H9 (cell line): Measurements from ENCODE around the gene IDUA. TPM values are rescaled to one million over a fixed set of nuclear protein-coding genes. Genes with fewer than 3 reads are reported as not detected.
A peak's percentile ranks its signal among the peaks of the same experiment; 100 is the strongest.

Experiments used
- DNase-seq: peaks from one replicate; pipeline ENCODE4 v3.0.0-alpha.2; 2017
- H2AFZ ChIP-seq: one replicate; pipeline ENCODE4 v1.6.1; 2013; ENCODE audit warnings: mild to moderate bottlenecking, low read length, control low read depth, moderate library complexity
- H2AK5ac ChIP-seq: 2 replicates; pipeline ENCODE4 v1.6.1; 2013; ENCODE audit warnings: low read length, control low read depth, mixed read lengths; ENCODE audit not compliant: insufficient read length
- H2BK120ac ChIP-seq: one replicate; pipeline ENCODE4 v1.6.1; 2013; ENCODE audit warnings: low read depth, mild to moderate bottlenecking, low read length, control low read depth, inconsistent platforms; ENCODE audit not compliant: poor library complexity, severe bottlenecking
- H2BK12ac ChIP-seq: 2 replicates; pipeline ENCODE4 v1.6.1; 2013; ENCODE audit warnings: low read length, control low read depth, mixed read lengths, low read depth; ENCODE audit not compliant: insufficient read length
- H2BK15ac ChIP-seq: 2 replicates; pipeline ENCODE4 v1.6.1; 2013; ENCODE audit warnings: low read depth, low read length, control low read depth
- H2BK20ac ChIP-seq: one replicate; pipeline ENCODE4 v1.6.1; 2013; ENCODE audit warnings: low read depth, mild to moderate bottlenecking, low read length, control low read depth, inconsistent platforms; ENCODE audit not compliant: poor library complexity, severe bottlenecking
- H2BK5ac ChIP-seq: 2 replicates; pipeline ENCODE4 v1.6.1; 2013; ENCODE audit warnings: low read length, control low read depth, mixed read lengths; ENCODE audit not compliant: insufficient read length
- H3K14ac ChIP-seq: 2 replicates; pipeline ENCODE4 v1.6.1; 2013; ENCODE audit warnings: low read length, control low read depth; ENCODE audit not compliant: insufficient read depth
- H3K18ac ChIP-seq: 2 replicates; pipeline ENCODE4 v1.6.1; 2013; ENCODE audit warnings: low read depth, mild to moderate bottlenecking, mixed read lengths, low read length, control low read depth; ENCODE audit not compliant: insufficient read length
- H3K23ac ChIP-seq: 2 replicates; pipeline ENCODE4 v1.6.1; 2013; ENCODE audit warnings: low read length, control low read depth, mixed read lengths, low read depth; ENCODE audit not compliant: insufficient read length
- H3K23me2 ChIP-seq: 2 replicates; pipeline ENCODE4 v1.6.1; 2013; ENCODE audit warnings: low read depth, mild to moderate bottlenecking, mixed read lengths, low read length, control low read depth; ENCODE audit not compliant: insufficient read length, poor library complexity, severe bottlenecking
- H3K27ac ChIP-seq: 2 replicates; pipeline ENCODE4 v1.5.1; 2013; ENCODE audit warnings: low read length, control low read depth, mixed read lengths, low read depth; ENCODE audit not compliant: insufficient read length
- H3K27me3 ChIP-seq: 2 replicates; pipeline ENCODE4 v1.6.1; 2013; ENCODE audit warnings: low read length, control low read depth, inconsistent platforms; ENCODE audit not compliant: insufficient read depth
- H3K4ac ChIP-seq: 2 replicates; pipeline ENCODE4 v1.6.1; 2013; ENCODE audit warnings: low read depth, mild to moderate bottlenecking, control low read depth, inconsistent platforms, low read length, moderate library complexity
- H3K4me1 ChIP-seq: 2 replicates; pipeline ENCODE4 v1.6.1; 2013; ENCODE audit warnings: low read length, control low read depth, inconsistent platforms; ENCODE audit not compliant: insufficient read depth
- H3K4me2 ChIP-seq: 2 replicates; pipeline ENCODE4 v1.6.1; 2013; ENCODE audit warnings: low read length, control low read depth, mixed read lengths; ENCODE audit not compliant: insufficient read length, insufficient read depth
- H3K56ac ChIP-seq: 2 replicates; pipeline ENCODE4 v1.6.1; 2013; ENCODE audit warnings: low read depth, mild to moderate bottlenecking, mixed read lengths, low read length, control low read depth; ENCODE audit not compliant: insufficient read length
- H3K79me1 ChIP-seq: 2 replicates; pipeline ENCODE4 v1.6.1; 2013; ENCODE audit warnings: low read depth, mild to moderate bottlenecking, moderate library complexity, low read length, control low read depth, inconsistent platforms; ENCODE audit not compliant: insufficient read depth, poor library complexity, severe bottlenecking
- H3K79me2 ChIP-seq: 2 replicates; pipeline ENCODE4 v1.6.1; 2013; ENCODE audit warnings: low read length, control low read depth, inconsistent platforms; ENCODE audit not compliant: insufficient read depth
- H3K9ac ChIP-seq: 2 replicates; pipeline ENCODE4 v1.6.1; 2013; ENCODE audit warnings: low read length, control low read depth, mixed read lengths; ENCODE audit not compliant: insufficient read length; ENCODE audit errors: extremely low read depth
- H3K9me3 ChIP-seq: one replicate; pipeline ENCODE4 v1.6.1; 2013; ENCODE audit warnings: low read depth, low read length, inconsistent platforms; ENCODE audit not compliant: control insufficient read depth
- H3T11ph ChIP-seq: one replicate; pipeline ENCODE4 v1.6.1; 2013; ENCODE audit warnings: mild to moderate bottlenecking, low read length, control low read depth, inconsistent platforms
- H4K20me1 ChIP-seq: one replicate; pipeline ENCODE4 v1.6.1; 2013; ENCODE audit not compliant: control insufficient read depth, insufficient read length, insufficient read depth
- H4K5ac ChIP-seq: 2 replicates; pipeline ENCODE4 v1.6.1; 2013; ENCODE audit warnings: low read depth, mild to moderate bottlenecking, mixed read lengths, low read length, control low read depth; ENCODE audit not compliant: insufficient read length
- H4K8ac ChIP-seq: replicated peaks from 2 replicates; pipeline ENCODE4 v1.6.1; 2013; ENCODE audit warnings: low read length, control low read depth, mixed read lengths, low read depth; ENCODE audit not compliant: insufficient read length
- H4K91ac ChIP-seq: 2 replicates; pipeline ENCODE4 v1.6.1; 2013; ENCODE audit warnings: low read depth, mild to moderate bottlenecking, moderate library complexity, mixed read lengths, low read length, control low read depth; ENCODE audit not compliant: insufficient read length
- H3K27ac Mint-ChIP-seq, 3 experiments: 2 replicates in 2 of 3; 3 replicates in 1 of 3; pipeline ENCODE4 v1.8.0; 2020 to 2021; ENCODE audit warnings: mixed read lengths in 3 of 3, mild to moderate bottlenecking in 1 of 3, moderate library complexity in 1 of 3
- H3K27me3 Mint-ChIP-seq: 2 replicates; pipeline ENCODE4 v1.8.0; 2021; ENCODE audit warnings: low read depth, mild to moderate bottlenecking, moderate library complexity, mixed read lengths
- H3K36me3 Mint-ChIP-seq, 3 experiments: 2 replicates in 2 of 3; 3 replicates in 1 of 3; pipeline ENCODE4 v1.8.0; 2020 to 2021; ENCODE audit warnings: low read depth in 3 of 3, mixed read lengths in 3 of 3; ENCODE audit not compliant: insufficient read depth in 1 of 3
- H3K4me1 Mint-ChIP-seq, 2 experiments: 2 replicates each; pipeline ENCODE4 v1.8.0; 2020; ENCODE audit warnings: mixed read lengths in 2 of 2
- H3K4me3 Mint-ChIP-seq, 2 experiments: 2 replicates in 1 of 2; 3 replicates in 1 of 2; pipeline ENCODE4 v1.8.0; 2020 to 2021; ENCODE audit warnings: mild to moderate bottlenecking in 2 of 2, mixed read lengths in 2 of 2, moderate library complexity in 1 of 2
- H3K9me3 Mint-ChIP-seq, 2 experiments: 2 replicates in 1 of 2; 3 replicates in 1 of 2; pipeline ENCODE4 v1.8.0; 2020; ENCODE audit warnings: mild to moderate bottlenecking in 2 of 2, mixed read lengths in 2 of 2, moderate library complexity in 1 of 2
- WGBS: extraction: QIAGEN DNeasy Blood & Tissue Kit; methylation state at CpG from one replicate; pipeline ENCODE4 v1.1.7; 2013; ENCODE audit warnings: missing lambda C conversion rate, low lambda C conversion rate, mixed read lengths; ENCODE audit not compliant: insufficient read length; ENCODE audit errors: extremely low coverage; 5-methylcytosine and 5-hydroxymethylcytosine counted together
- total RNA-seq: library from RNA; stranded (reverse); gene quantifications from 2 replicates; pipeline ENCODE4 v1.2.1, GENCODE V29; 2021
- TF ChIP-seq, protein P1 (sequence below): fragments of 200-600 bp; sonication (generic); conservative IDR thresholded peaks from 3 replicates; pipeline ENCODE4 v1.8.0; 2021; ENCODE audit warnings: antibody characterized with exemption, mild to moderate bottlenecking

Gene IDUA
- total RNA-seq, 1 experiment from 2014 or later = 14.5 TPM

DNA sequence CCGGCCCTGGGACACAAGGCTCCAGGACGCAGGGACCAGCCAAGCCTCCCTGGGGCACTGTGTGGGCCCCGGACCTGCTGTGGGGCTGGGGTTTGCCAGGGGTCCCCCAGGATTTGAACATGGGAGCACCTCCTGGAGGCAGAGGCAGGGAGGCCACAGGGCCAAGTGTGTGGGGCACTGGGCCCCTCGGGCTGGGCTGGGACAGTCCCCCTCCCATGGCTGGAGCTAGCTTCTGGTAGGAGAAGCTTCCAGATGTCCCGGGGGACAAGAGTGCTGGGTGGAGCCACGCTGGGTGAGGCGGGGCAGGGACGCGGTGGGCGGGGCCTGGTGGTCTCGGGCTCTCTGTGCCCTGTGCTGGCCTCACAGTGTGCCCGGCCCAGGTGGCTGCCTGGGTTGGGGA is 43.2 kb downstream of the IDUA start:
- Mint-ChIP-seq H3K27me3 (no peaks in the 10 kb centered on the region), H3K36me3 (peaks cover 8 to 12% (median 11%) of the 10 kb centered on the region in 3 experiments; a peak in 6 of 7 replicates), H3K27ac (no peak overlapping the region), H3K9me3 (peaks cover 0 to 2% of the 10 kb centered on the region in 2 experiments; a peak in 1 of 5 replicates), H3K4me1 (peaks cover 0 to 4% of the 10 kb centered on the region in 2 experiments; a peak in 1 of 4 replicates), H3K4me3 (no peak overlapping the region)
- no CpG with 5 or more reads among the region's 12 CpGs for WGBS
- Histone ChIP-seq H3K56ac (no peak overlapping the region), H3K27me3 (no peaks in the 10 kb centered on the region), H2BK5ac (no peak overlapping the region), H3K79me1 (no peaks in the 10 kb centered on the region), H3K4ac (no peak overlapping the region), H3K18ac (no peak overlapping the region), H4K5ac (no peak overlapping the region), H4K91ac (no peak overlapping the region), H3K4me2 (no peak overlapping the region), H3K9ac (no peak overlapping the region), H2BK12ac (no peak overlapping the region), H3K79me2 (no peaks in the 10 kb centered on the region), H3K23me2 (no peaks in the 10 kb centered on the region), H2BK15ac (no peak overlapping the region), H3T11ph (no peak overlapping the region), H3K14ac (no peak overlapping the region), H4K20me1 (no peaks in the 10 kb centered on the region), H3K4me1 (no peaks in the 10 kb centered on the region; the same call in 1 of the 2 replicates), H2AK5ac (no peak overlapping the region), H4K8ac (no peak overlapping the region), H2AFZ (no peak overlapping the region), H3K9me3 (no peaks in the 10 kb centered on the region), H3K27ac (no peak overlapping the region), H3K23ac (no peak overlapping the region), H2BK20ac (no peak overlapping the region), H2BK120ac (no peak overlapping the region)
- TF ChIP-seq, protein P1, sequence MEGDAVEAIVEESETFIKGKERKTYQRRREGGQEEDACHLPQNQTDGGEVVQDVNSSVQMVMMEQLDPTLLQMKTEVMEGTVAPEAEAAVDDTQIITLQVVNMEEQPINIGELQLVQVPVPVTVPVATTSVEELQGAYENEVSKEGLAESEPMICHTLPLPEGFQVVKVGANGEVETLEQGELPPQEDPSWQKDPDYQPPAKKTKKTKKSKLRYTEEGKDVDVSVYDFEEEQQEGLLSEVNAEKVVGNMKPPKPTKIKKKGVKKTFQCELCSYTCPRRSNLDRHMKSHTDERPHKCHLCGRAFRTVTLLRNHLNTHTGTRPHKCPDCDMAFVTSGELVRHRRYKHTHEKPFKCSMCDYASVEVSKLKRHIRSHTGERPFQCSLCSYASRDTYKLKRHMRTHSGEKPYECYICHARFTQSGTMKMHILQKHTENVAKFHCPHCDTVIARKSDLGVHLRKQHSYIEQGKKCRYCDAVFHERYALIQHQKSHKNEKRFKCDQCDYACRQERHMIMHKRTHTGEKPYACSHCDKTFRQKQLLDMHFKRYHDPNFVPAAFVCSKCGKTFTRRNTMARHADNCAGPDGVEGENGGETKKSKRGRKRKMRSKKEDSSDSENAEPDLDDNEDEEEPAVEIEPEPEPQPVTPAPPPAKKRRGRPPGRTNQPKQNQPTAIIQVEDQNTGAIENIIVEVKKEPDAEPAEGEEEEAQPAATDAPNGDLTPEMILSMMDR = no peak
- peak; percentile 72 for DNase-seq
